Measurements from ENCODE around the gene TOP3B. TPM values are rescaled to one million over a fixed set of nuclear protein-coding genes. Genes with fewer than 3 reads are reported as not detected.

The TOP3B gene
- polyA plus RNA-seq, 1 donor from 2014 or later: 33.7 TPM

GRCh38 chr22:22030493-22031182, 48.1 kb upstream of the TOP3B start:
- Histone ChIP-seq H3K36me3 (ENCODE audit: insufficient read depth, low read length) (no peaks in the 10 kb centered on the region), H3K9ac (ENCODE audit: low read length) (no peak overlapping the region), H3K27me3 (ENCODE audit: insufficient read depth, low read depth, low read length) (no peaks in the 10 kb centered on the region), H3K27ac (ENCODE audit: low read length) (no peak overlapping the region), H4K20me1 (ENCODE audit: insufficient read depth) (no peaks in the 10 kb centered on the region), H2AFZ (ENCODE audit: low read depth, low read length) (no peak overlapping the region), H3K9me2 (ENCODE audit: insufficient read depth, low read length) (no peaks in the 10 kb centered on the region), H3K4me3 (ENCODE audit: low read length) (no peak overlapping the region), H3K9me3 (ENCODE audit: low read length) (no peaks in the 10 kb centered on the region), H3K79me2 (replicated peaks; ENCODE audit: insufficient read depth, low read length) (no peaks in the 10 kb centered on the region), H3F3A (ENCODE audit: insufficient read depth, low read length, poor library complexity, severe bottlenecking) (no peaks in the 10 kb centered on the region), H3K4me2 (ENCODE audit: low read length) (no peak overlapping the region)
- no peak for TF ChIP-seq TAF1 (IDR thresholded peaks at IDR 0.05; ENCODE audit: low read depth)
- TF ChIP-seq RAD21 (conservative IDR thresholded peaks at IDR 0.05): peak; percentile 50
- peak; percentile 24 for TF ChIP-seq SMC3 (conservative IDR thresholded peaks at IDR 0.05; ENCODE audit: poor library complexity)
- no peak for TF ChIP-seq EZH2 (IDR thresholded peaks at IDR 0.05; ENCODE audit: borderline replicate concordance, insufficient read depth, low read length, poor library complexity, severe bottlenecking)
- no peak for TF ChIP-seq CTCF (IDR thresholded peaks at IDR 0.05; ENCODE audit: poor library complexity, severe bottlenecking)
- TF ChIP-seq POLR2AphosphoS5 (IDR thresholded peaks at IDR 0.05): no peak
- TF ChIP-seq REST (IDR thresholded peaks at IDR 0.05; ENCODE audit: borderline replicate concordance): no peak
- TF ChIP-seq EP300 (conservative IDR thresholded peaks at IDR 0.05; ENCODE audit: poor library complexity, severe bottlenecking): no peak
- TF ChIP-seq MXI1 (conservative IDR thresholded peaks at IDR 0.05; ENCODE audit: poor library complexity, severe bottlenecking): no peak

- H3K4me3 ChIP-seq (ENCODE audit: low read length): no peak overlapping the region
- H3K27me3 ChIP-seq (ENCODE audit: insufficient read depth, low read depth, low read length): no peaks in the 10 kb centered on the region
- H3K9ac ChIP-seq (ENCODE audit: low read length): no peak overlapping the region
- no peaks in the 10 kb centered on the region for H3K79me2 ChIP-seq (replicated peaks; ENCODE audit: insufficient read depth, low read length)
- no peaks in the 10 kb centered on the region for H4K20me1 ChIP-seq (ENCODE audit: insufficient read depth)
- no peaks in the 10 kb centered on the region for H3K9me3 ChIP-seq (ENCODE audit: low read length)
- no peaks in the 10 kb centered on the region for H3F3A ChIP-seq (ENCODE audit: insufficient read depth, low read length, poor library complexity, severe bottlenecking)
- TF ChIP-seq RAD21 (conservative IDR thresholded peaks at IDR 0.05) (no peak), CTCF (IDR thresholded peaks at IDR 0.05; ENCODE audit: poor library complexity, severe bottlenecking) (no peak), MXI1 (conservative IDR thresholded peaks at IDR 0.05; ENCODE audit: poor library complexity, severe bottlenecking) (no peak), EZH2 (IDR thresholded peaks at IDR 0.05; ENCODE audit: borderline replicate concordance, insufficient read depth, low read length, poor library complexity, severe bottlenecking) (no peak), REST (IDR thresholded peaks at IDR 0.05; ENCODE audit: borderline replicate concordance) (no peak), EP300 (conservative IDR thresholded peaks at IDR 0.05; ENCODE audit: poor library complexity, severe bottlenecking) (no peak), SMC3 (conservative IDR thresholded peaks at IDR 0.05; ENCODE audit: poor library complexity) (no peak), TAF1 (IDR thresholded peaks at IDR 0.05; ENCODE audit: low read depth) (no peak), POLR2AphosphoS5 (IDR thresholded peaks at IDR 0.05) (no peak)
- no peaks in the 10 kb centered on the region for H3K9me2 ChIP-seq (ENCODE audit: insufficient read depth, low read length)
- H3K36me3 ChIP-seq (ENCODE audit: insufficient read depth, low read length): no peaks in the 10 kb centered on the region
- H3K4me2 ChIP-seq (ENCODE audit: low read length): no peak overlapping the region
- no peak overlapping the region for H3K27ac ChIP-seq (ENCODE audit: low read length)
- no peak overlapping the region for H2AFZ ChIP-seq (ENCODE audit: low read depth, low read length)
Measured at GRCh38 chr22:22027955-22028354, 45.4 kb upstream of the TOP3B start.

Measured in neural cell (in vitro differentiated cells).